Rectal smooth muscle tissue (tissue), 1 donor: ENCODE results near the gene VILL.

Experiments used
- H3K27ac ChIP-seq: one replicate; pipeline ENCODE4 v1.7.0; 2013; ENCODE audit warnings: low read depth, low read length, inconsistent platforms
- H3K27me3 ChIP-seq: one replicate; pipeline ENCODE4 v1.7.0; 2013; ENCODE audit warnings: low read length; ENCODE audit not compliant: control insufficient read depth, insufficient read depth
- H3K36me3 ChIP-seq: one replicate; pipeline ENCODE4 v1.7.0; 2013; ENCODE audit warnings: low read length; ENCODE audit not compliant: control insufficient read depth, insufficient read depth
- H3K4me1 ChIP-seq: one replicate; pipeline ENCODE4 v1.7.0; 2013; ENCODE audit warnings: low read length; ENCODE audit not compliant: control insufficient read depth, insufficient read depth
- H3K4me3 ChIP-seq: one replicate; pipeline ENCODE4 v1.7.0; 2013; ENCODE audit warnings: low read length
- H3K9ac ChIP-seq: one replicate; pipeline ENCODE4 v1.7.0; 2013; ENCODE audit warnings: low read length

The VILL gene

GRCh38 chr3:37990527-37990926 is at the start of gene VILL:
Gene VILL, plus strand, starts transcription at chr3:37990786. Its CDS starts 2,887 bp downstream, at chr3:37993673.
- Histone ChIP-seq H3K27me3 (no peaks in the 10 kb centered on the region), H3K9ac (peak within 1 kb of the TSS; percentile 57), H3K4me1 (peaks cover 3% of the 10 kb centered on the region), H3K36me3 (peaks cover 4% of the 10 kb centered on the region), H3K27ac (no peak within 1 kb of the TSS), H3K4me3 (peak within 1 kb of the TSS; percentile 44)

GRCh38 chr3:37941608-37942508 is 48.7 kb upstream of the VILL start:
- Histone ChIP-seq H3K27me3 (no peaks in the 10 kb centered on the region), H3K9ac (no peak overlapping the region), H3K27ac (peak overlapping the region; percentile 0), H3K36me3 (no peaks in the 10 kb centered on the region), H3K4me1 (peaks cover 32% of the 10 kb centered on the region), H3K4me3 (no peak overlapping the region)

GRCh38 chr3:37942646-37943045 is 47.9 kb upstream of the VILL start:
- H3K4me3 ChIP-seq, result no peak overlapping the region
- H3K36me3 ChIP-seq, result no peaks in the 10 kb centered on the region
- no peak overlapping the region for H3K9ac ChIP-seq
- no peak overlapping the region for H3K27ac ChIP-seq
- H3K4me1 ChIP-seq, result peaks cover 32% of the 10 kb centered on the region
- H3K27me3 ChIP-seq, result no peaks in the 10 kb centered on the region

GRCh38 chr3:37943126-37943525 is 47.5 kb upstream of the VILL start:
- H3K9ac ChIP-seq, result no peak overlapping the region
- H3K27ac ChIP-seq, result peak overlapping the region; percentile 29
- peaks cover 32% of the 10 kb centered on the region for H3K4me1 ChIP-seq

GRCh38 chr3:37943631-37944314 is 46.8 kb upstream of the VILL start:
- H3K4me1 ChIP-seq, result peaks cover 32% of the 10 kb centered on the region
- peak overlapping the region; percentile 29 for H3K27ac ChIP-seq
- no peak overlapping the region for H3K4me3 ChIP-seq

More at GRCh38 chr3:37943126-37943525, 47.5 kb upstream of the VILL start:
- no peaks in the 10 kb centered on the region for H3K36me3 ChIP-seq
- no peak overlapping the region for H3K4me3 ChIP-seq
- H3K27me3 ChIP-seq, result no peaks in the 10 kb centered on the region

GRCh38 chr3:37944391-37944842 is 46.2 kb upstream of the VILL start:
- no peaks in the 10 kb centered on the region for H3K27me3 ChIP-seq
- peak overlapping the region; percentile 57 for H3K27ac ChIP-seq
- H3K4me1 ChIP-seq, result peaks cover 32% of the 10 kb centered on the region
- H3K36me3 ChIP-seq, result no peaks in the 10 kb centered on the region
- H3K4me3 ChIP-seq, result peak overlapping the region; percentile 34
- H3K9ac ChIP-seq, result no peak overlapping the region

More at GRCh38 chr3:37943631-37944314, 46.8 kb upstream of the VILL start:
- Histone ChIP-seq H3K27me3 (no peaks in the 10 kb centered on the region), H3K36me3 (no peaks in the 10 kb centered on the region), H3K9ac (no peak overlapping the region)

- Histone ChIP-seq H3K4me3 (no peak overlapping the region), H3K27me3 (no peaks in the 10 kb centered on the region), H3K4me1 (peaks cover 29% of the 10 kb centered on the region), H3K36me3 (no peaks in the 10 kb centered on the region), H3K27ac (peak overlapping the region; percentile 57), H3K9ac (no peak overlapping the region)
Measured at GRCh38 chr3:37945156-37945806, 45.3 kb upstream of the VILL start.

GRCh38 chr3:37945807-37946530 is 44.6 kb upstream of the VILL start:
- peaks cover 28% of the 10 kb centered on the region for H3K4me1 ChIP-seq
- H3K4me3 ChIP-seq, result no peak overlapping the region
- H3K27ac ChIP-seq, result peak overlapping the region; percentile 7
- no peak overlapping the region for H3K9ac ChIP-seq
- H3K27me3 ChIP-seq, result no peaks in the 10 kb centered on the region
- no peaks in the 10 kb centered on the region for H3K36me3 ChIP-seq

- Histone ChIP-seq H3K36me3 (no peaks in the 10 kb centered on the region), H3K4me1 (peaks cover 28% of the 10 kb centered on the region), H3K4me3 (no peak overlapping the region), H3K27me3 (no peaks in the 10 kb centered on the region), H3K27ac (no peak overlapping the region), H3K9ac (no peak overlapping the region)
Measured at GRCh38 chr3:37946531-37946889, 44.1 kb upstream of the VILL start.

- Histone ChIP-seq H3K27me3 (no peaks in the 10 kb centered on the region), H3K9ac (no peak overlapping the region), H3K36me3 (no peaks in the 10 kb centered on the region), H3K4me1 (peaks cover 11% of the 10 kb centered on the region), H3K4me3 (no peak overlapping the region), H3K27ac (no peak overlapping the region)
Measured at GRCh38 chr3:37949866-37950265, 40.7 kb upstream of the VILL start.

- Histone ChIP-seq H3K9ac (no peak overlapping the region), H3K36me3 (no peaks in the 10 kb centered on the region), H3K27me3 (no peaks in the 10 kb centered on the region), H3K4me3 (no peak overlapping the region), H3K4me1 (peaks cover 15% of the 10 kb centered on the region), H3K27ac (no peak overlapping the region)
Measured at GRCh38 chr3:37952564-37952963, 38.0 kb upstream of the VILL start.

GRCh38 chr3:37953226-37953625 is 37.4 kb upstream of the VILL start:
- Histone ChIP-seq H3K27ac (no peak overlapping the region), H3K9ac (no peak overlapping the region), H3K27me3 (no peaks in the 10 kb centered on the region), H3K36me3 (no peaks in the 10 kb centered on the region), H3K4me3 (no peak overlapping the region), H3K4me1 (peaks cover 16% of the 10 kb centered on the region)
